Erythroblast (primary cell): ENCODE measurements around the gene ARHGAP42.
"Not testable (repeated sequence)": the region's sequence is repeated elsewhere in the genome, so short reads cannot be mapped to it uniquely, and the experiment has no call there.

ENCODE experiments used
- GATA1 ChIP-seq: IDR thresholded peaks from 2 replicates; pipeline ENCODE4 v1.6.1; 2011; ENCODE audit warnings: low read depth, mild to moderate bottlenecking, control low read depth, low read length, moderate library complexity
- POLR2A ChIP-seq: IDR thresholded peaks from 2 replicates; pipeline ENCODE4 v1.6.1; 2011; ENCODE audit warnings: mild to moderate bottlenecking, low read length

- not testable (repeated sequence) for TF ChIP-seq POLR2A, GATA1
Observed at GRCh38 chr11:100750566-100750891, 63.4 kb downstream of the ARHGAP42 start.
